Activated CD4-positive, alpha-beta T cell treated with anti-CD3 and anti-CD28 coated beads for 4 hours (primary cell): ENCODE results near the gene CACNA1F.

Source experiments
- DNase-seq, 2 donors: peaks; one replicate each; pipeline ENCODE4 v3.0.0-alpha.2; 2020

Gene CACNA1F

GRCh38 chrX:49193542-49193964 lies 39.6 kb downstream of the CACNA1F start:
- no peak for DNase-seq

GRCh38 chrX:49192722-49193328 lies 40.3 kb downstream of the CACNA1F start:
- no peak for DNase-seq

- no peak for DNase-seq
These were observed 41.5 kb downstream of the CACNA1F start for GRCh38 chrX:49191574-49192011.

GRCh38 chrX:49190821-49191573 lies 42.1 kb downstream of the CACNA1F start:
- peak; percentile 82 to 83 for DNase-seq

- DNase-seq: no peak
These were observed 43.5 kb downstream of the CACNA1F start for GRCh38 chrX:49189606-49190005.

GRCh38 chrX:49188468-49189076 lies 44.6 kb downstream of the CACNA1F start:
- no peak for DNase-seq

- DNase-seq: no peak
These were observed 45.6 kb downstream of the CACNA1F start for GRCh38 chrX:49187526-49187925.

- no peak for DNase-seq
These were observed 46.1 kb downstream of the CACNA1F start for GRCh38 chrX:49187028-49187394.

- DNase-seq: peak; percentile 71 to 73
These were observed 46.8 kb downstream of the CACNA1F start, which contains the start of gene PRICKLE3 for GRCh38 chrX:49186125-49187027. PRICKLE3 (minus strand) TSS chrX:49186373; CDS start chrX:49186297, 76 bp downstream.

GRCh38 chrX:49184294-49185281 lies 48.6 kb downstream of the CACNA1F start:
- peak in 1 of 2 donors; percentile 12 for DNase-seq

- no peak for DNase-seq
These were observed 49.3 kb downstream of the CACNA1F start for GRCh38 chrX:49183701-49184281.

GRCh38 chrX:49179358-49179757 lies 53.8 kb downstream of the CACNA1F start:
- DNase-seq: no peak

GRCh38 chrX:49178537-49178936 lies 54.6 kb downstream of the CACNA1F start:
- DNase-seq: no peak

GRCh38 chrX:49177873-49178480 lies 55.2 kb downstream of the CACNA1F start:
- DNase-seq: no peak

- no peak for DNase-seq
These were observed 55.8 kb downstream of the CACNA1F start for GRCh38 chrX:49177338-49177833.

GRCh38 chrX:49176421-49177326 lies 56.5 kb downstream of the CACNA1F start:
- no peak for DNase-seq

- DNase-seq: no peak
These were observed 57.5 kb downstream of the CACNA1F start for GRCh38 chrX:49175435-49176274.

GRCh38 chrX:49174723-49175122 lies 58.4 kb downstream of the CACNA1F start:
- DNase-seq: no peak
